GM06990 (cell line): ENCODE measurements around the gene FBXO31.

Source experiments
- DNase-seq: peaks from one replicate; pipeline ENCODE4 v3.0.0-alpha.2; 2011; ENCODE audit not compliant: insufficient read length; ENCODE audit errors: extremely low read depth
- H3K27me3 ChIP-seq: replicated peaks from 2 replicates; pipeline ENCODE4 v1.6.0; 2011; ENCODE audit warnings: low read length; ENCODE audit not compliant: control insufficient read depth, insufficient read depth
- H3K36me3 ChIP-seq: 2 replicates; pipeline ENCODE4 v1.5.1; 2011; ENCODE audit warnings: low read length; ENCODE audit not compliant: control insufficient read depth, insufficient read depth
- H3K4me3 ChIP-seq: replicated peaks from 2 replicates; pipeline ENCODE4 v1.5.1; 2011; ENCODE audit warnings: low read depth, mild to moderate bottlenecking, control low read depth, low read length
- CTCF ChIP-seq: IDR thresholded peaks from 2 replicates; pipeline ENCODE4 v1.5.1; 2011; ENCODE audit warnings: low read length, control low read depth, mild to moderate bottlenecking, inconsistent platforms; ENCODE audit not compliant: insufficient read depth, poor library complexity, severe bottlenecking

The FBXO31 gene

GRCh38 chr16:87310610-87311009 is 73.0 kb downstream of the FBXO31 start:
- no peak overlapping the region for H3K4me3 ChIP-seq
- H3K27me3 ChIP-seq: no peaks in the 10 kb centered on the region
- DNase-seq: no peak
- no peak for TF ChIP-seq CTCF
- no peaks in the 10 kb centered on the region; the same call in 1 of the 2 replicates for H3K36me3 ChIP-seq

- no peak for TF ChIP-seq CTCF
- Histone ChIP-seq H3K36me3 (no peaks in the 10 kb centered on the region; the same call in 1 of the 2 replicates), H3K27me3 (no peaks in the 10 kb centered on the region), H3K4me3 (no peak overlapping the region)
- DNase-seq: no peak
These were observed 73.7 kb downstream of the FBXO31 start for GRCh38 chr16:87309620-87310525.

GRCh38 chr16:87308826-87309225 is 74.8 kb downstream of the FBXO31 start:
- TF ChIP-seq CTCF: no peak
- DNase-seq: no peak
- Histone ChIP-seq H3K36me3 (no peaks in the 10 kb centered on the region), H3K27me3 (no peaks in the 10 kb centered on the region), H3K4me3 (no peak overlapping the region)

- no peak for DNase-seq
- TF ChIP-seq CTCF: no peak
These were observed 77.1 kb downstream of the FBXO31 start for GRCh38 chr16:87306516-87306915.

GRCh38 chr16:87305505-87306391 is 77.8 kb downstream of the FBXO31 start:
- no peak for DNase-seq
- H3K36me3 ChIP-seq: no peaks in the 10 kb centered on the region
- no peaks in the 10 kb centered on the region for H3K27me3 ChIP-seq
- no peak overlapping the region for H3K4me3 ChIP-seq
- TF ChIP-seq CTCF: no peak

More at GRCh38 chr16:87306516-87306915, 77.1 kb downstream of the FBXO31 start:
- H3K36me3 ChIP-seq: no peaks in the 10 kb centered on the region
- H3K4me3 ChIP-seq: no peak overlapping the region
- H3K27me3 ChIP-seq: no peaks in the 10 kb centered on the region
